Panc1 (cell line): ENCODE results near the gene TBC1D21. TPM values are rescaled to one million over a fixed set of nuclear protein-coding genes. Genes with fewer than 3 reads are reported as not detected.
A peak's percentile ranks its signal among the peaks of the same experiment; 100 is the strongest.

Experiments
- ATAC-seq: fragments of 200-7000 bp; cut with Tn5 transposase; 2 replicates; pipeline ENCODE4 v1.9.1; 2020; ENCODE audit warnings: mild to moderate bottlenecking, moderate library complexity
- BruUV-seq: library from RNA; stranded (reverse); fragments of 400-500 nt; replicated peaks from 2 replicates; lab custom pipeline; 2021; lab: Mats Ljungman, UMichigan
- CTCF ChIA-PET: fragments of 300-600 bp; sonication (Branson Sonifier 250); formaldehyde crosslinking; loops from one replicate; lab custom pipeline; 2022; ENCODE audit warnings: antibody characterized with exemption; lab: Charles Lee
- POLR2A ChIA-PET: fragments of 300-600 bp; sonication (Branson Sonifier 250); formaldehyde crosslinking; loops from one replicate; lab custom pipeline; 2022; ENCODE audit warnings: antibody characterized with exemption; lab: Charles Lee
- DNase-seq: peaks from one replicate; pipeline ENCODE4 v3.0.0-alpha.2; 2010; ENCODE audit warnings: low read depth, low spot score
- H3K27ac ChIP-seq: 2 replicates; pipeline ENCODE4 v1.5.1; 2011; ENCODE audit warnings: mild to moderate bottlenecking, low read length, inconsistent platforms
- H3K27me3 ChIP-seq: fragments of 200-500 bp; sonication (Bioruptor generic); 2 replicates; pipeline ENCODE4 v1.6.0; 2014; ENCODE audit warnings: low read length, inconsistent platforms; ENCODE audit not compliant: control insufficient read depth, insufficient read depth
- H3K36me3 ChIP-seq: fragments of 200-500 bp; sonication (Bioruptor generic); 2 replicates; pipeline ENCODE4 v1.5.1; 2014; ENCODE audit warnings: inconsistent platforms, mild to moderate bottlenecking, low read length, moderate library complexity; ENCODE audit not compliant: control insufficient read depth, insufficient read depth
- H3K4me1 ChIP-seq: 2 replicates; pipeline ENCODE4 v1.5.1; 2011; ENCODE audit warnings: inconsistent platforms, mild to moderate bottlenecking, low read length, moderate library complexity; ENCODE audit not compliant: control insufficient read depth, insufficient read depth
- H3K4me3 ChIP-seq, 2 experiments: 2 replicates each; pipeline ENCODE4 v1.5.1; 2011 to 2012; ENCODE audit warnings: low read depth in 2 of 2, low read length in 2 of 2, mild to moderate bottlenecking in 2 of 2, inconsistent platforms in 1 of 2, moderate library complexity in 1 of 2
- H3K9me3 ChIP-seq: fragments of 200-500 bp; sonication (Bioruptor generic); 2 replicates; pipeline ENCODE4 v1.5.1; 2014; ENCODE audit warnings: low read depth, mild to moderate bottlenecking, inconsistent platforms, low read length, moderate library complexity; ENCODE audit not compliant: control insufficient read depth, insufficient read depth
- POLR2AphosphoS5 ChIP-seq: IDR thresholded peaks from 2 replicates; pipeline ENCODE4 v1.6.1; 2012; ENCODE audit warnings: mild to moderate bottlenecking, low read depth, low read length, moderate library complexity
- SIN3A ChIP-seq: IDR thresholded peaks from 2 replicates; pipeline ENCODE4 v1.6.1; 2012; ENCODE audit warnings: low read depth, mild to moderate bottlenecking, low read length, moderate library complexity, borderline replicate concordance; ENCODE audit not compliant: insufficient read depth
- TCF7L2 ChIP-seq: IDR thresholded peaks from 2 replicates; pipeline ENCODE4 v1.6.1; 2011; ENCODE audit warnings: mild to moderate bottlenecking, low read depth, low read length, inconsistent platforms
- in situ Hi-C: cut with HindIII; loops from 2 replicates; pipeline ENCODE4 v1.10.0; 2016; ENCODE audit warnings: low sequenced_read_pairs, low pct_unique_long_range_greater_than_20kb
- intact Hi-C: fragments of 100-400 bp; cut with micrococcal nuclease; formaldehyde crosslinking; loops from one replicate; pipeline ENCODE4 v1.10.0; 2022; ENCODE audit not compliant: unreplicated experiment
- total RNA-seq: library from RNA; stranded (reverse); gene quantifications from one replicate; pipeline ENCODE4 v1.2.1, GENCODE V29; 2021; ENCODE audit not compliant: unreplicated experiment
- TF ChIP-seq, protein P1 (sequence below), 2 experiments: IDR thresholded peaks; 2 replicates each; pipeline ENCODE4 v1.6.1; 2011 to 2012; ENCODE audit warnings: low read depth in 2 of 2, control low read depth in 1 of 2, low read length in 1 of 2, mild to moderate bottlenecking in 1 of 2, moderate library complexity in 1 of 2; ENCODE audit not compliant: insufficient read depth in 1 of 2
- TF ChIP-seq, protein P2 (sequence below): fragments of 450-650 bp; IDR thresholded peaks from 2 replicates; pipeline ENCODE4 v1.5.1; 2017; ENCODE audit warnings: mild to moderate bottlenecking

Gene TBC1D21
- total RNA-seq, 1 experiment from 2014 or later, result not detected

DNA sequence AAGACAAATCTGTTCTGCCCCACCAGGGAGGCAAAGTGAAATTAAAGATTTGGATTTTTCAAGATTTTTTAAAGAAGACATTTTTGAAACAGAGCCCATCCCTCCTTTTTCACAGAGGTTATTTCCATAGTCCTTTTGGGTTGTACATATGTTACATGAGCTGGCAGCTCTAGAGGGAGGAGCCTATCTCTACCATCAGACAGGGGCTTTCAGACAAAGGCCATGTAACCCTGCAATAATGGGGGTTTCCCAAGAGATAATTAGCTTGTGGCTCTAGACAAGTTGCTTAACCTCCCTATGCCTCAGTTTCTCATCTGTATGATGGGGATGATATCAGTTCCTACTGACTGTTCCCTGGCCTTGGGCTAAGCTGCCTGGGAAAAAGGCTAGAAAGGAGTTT is 8.0 kb upstream of the TBC1D21 start:
- Histone ChIP-seq H3K9me3 (no peaks in the 10 kb centered on the region), H3K27ac (no peak overlapping the region), H3K4me3 (no peak overlapping the region), H3K36me3 (no peaks in the 10 kb centered on the region), H3K4me1 (no peaks in the 10 kb centered on the region), H3K27me3 (peaks cover 28% of the 10 kb centered on the region)
- ChIA-PET CTCF (no interaction called here), POLR2A (no interaction called here)
- TF ChIP-seq TCF7L2 (no peak), SIN3A (no peak), POLR2AphosphoS5 (no peak)
- TF ChIP-seq, protein P1, sequence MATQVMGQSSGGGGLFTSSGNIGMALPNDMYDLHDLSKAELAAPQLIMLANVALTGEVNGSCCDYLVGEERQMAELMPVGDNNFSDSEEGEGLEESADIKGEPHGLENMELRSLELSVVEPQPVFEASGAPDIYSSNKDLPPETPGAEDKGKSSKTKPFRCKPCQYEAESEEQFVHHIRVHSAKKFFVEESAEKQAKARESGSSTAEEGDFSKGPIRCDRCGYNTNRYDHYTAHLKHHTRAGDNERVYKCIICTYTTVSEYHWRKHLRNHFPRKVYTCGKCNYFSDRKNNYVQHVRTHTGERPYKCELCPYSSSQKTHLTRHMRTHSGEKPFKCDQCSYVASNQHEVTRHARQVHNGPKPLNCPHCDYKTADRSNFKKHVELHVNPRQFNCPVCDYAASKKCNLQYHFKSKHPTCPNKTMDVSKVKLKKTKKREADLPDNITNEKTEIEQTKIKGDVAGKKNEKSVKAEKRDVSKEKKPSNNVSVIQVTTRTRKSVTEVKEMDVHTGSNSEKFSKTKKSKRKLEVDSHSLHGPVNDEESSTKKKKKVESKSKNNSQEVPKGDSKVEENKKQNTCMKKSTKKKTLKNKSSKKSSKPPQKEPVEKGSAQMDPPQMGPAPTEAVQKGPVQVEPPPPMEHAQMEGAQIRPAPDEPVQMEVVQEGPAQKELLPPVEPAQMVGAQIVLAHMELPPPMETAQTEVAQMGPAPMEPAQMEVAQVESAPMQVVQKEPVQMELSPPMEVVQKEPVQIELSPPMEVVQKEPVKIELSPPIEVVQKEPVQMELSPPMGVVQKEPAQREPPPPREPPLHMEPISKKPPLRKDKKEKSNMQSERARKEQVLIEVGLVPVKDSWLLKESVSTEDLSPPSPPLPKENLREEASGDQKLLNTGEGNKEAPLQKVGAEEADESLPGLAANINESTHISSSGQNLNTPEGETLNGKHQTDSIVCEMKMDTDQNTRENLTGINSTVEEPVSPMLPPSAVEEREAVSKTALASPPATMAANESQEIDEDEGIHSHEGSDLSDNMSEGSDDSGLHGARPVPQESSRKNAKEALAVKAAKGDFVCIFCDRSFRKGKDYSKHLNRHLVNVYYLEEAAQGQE (IDR thresholded peaks at IDR 0.05; ENCODE audit: insufficient read depth in 1 of 2, low read depth in 2 of 2, low read length in 1 of 2), result no peak
- TF ChIP-seq, protein P2, sequence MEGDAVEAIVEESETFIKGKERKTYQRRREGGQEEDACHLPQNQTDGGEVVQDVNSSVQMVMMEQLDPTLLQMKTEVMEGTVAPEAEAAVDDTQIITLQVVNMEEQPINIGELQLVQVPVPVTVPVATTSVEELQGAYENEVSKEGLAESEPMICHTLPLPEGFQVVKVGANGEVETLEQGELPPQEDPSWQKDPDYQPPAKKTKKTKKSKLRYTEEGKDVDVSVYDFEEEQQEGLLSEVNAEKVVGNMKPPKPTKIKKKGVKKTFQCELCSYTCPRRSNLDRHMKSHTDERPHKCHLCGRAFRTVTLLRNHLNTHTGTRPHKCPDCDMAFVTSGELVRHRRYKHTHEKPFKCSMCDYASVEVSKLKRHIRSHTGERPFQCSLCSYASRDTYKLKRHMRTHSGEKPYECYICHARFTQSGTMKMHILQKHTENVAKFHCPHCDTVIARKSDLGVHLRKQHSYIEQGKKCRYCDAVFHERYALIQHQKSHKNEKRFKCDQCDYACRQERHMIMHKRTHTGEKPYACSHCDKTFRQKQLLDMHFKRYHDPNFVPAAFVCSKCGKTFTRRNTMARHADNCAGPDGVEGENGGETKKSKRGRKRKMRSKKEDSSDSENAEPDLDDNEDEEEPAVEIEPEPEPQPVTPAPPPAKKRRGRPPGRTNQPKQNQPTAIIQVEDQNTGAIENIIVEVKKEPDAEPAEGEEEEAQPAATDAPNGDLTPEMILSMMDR, result no peak
- intact Hi-C loops, result no loop called here
- no peak for DNase-seq
- in situ Hi-C loops, result no loop called here
- ATAC-seq, result no peak
- no TSS peak for BruUV-seq

DNA sequence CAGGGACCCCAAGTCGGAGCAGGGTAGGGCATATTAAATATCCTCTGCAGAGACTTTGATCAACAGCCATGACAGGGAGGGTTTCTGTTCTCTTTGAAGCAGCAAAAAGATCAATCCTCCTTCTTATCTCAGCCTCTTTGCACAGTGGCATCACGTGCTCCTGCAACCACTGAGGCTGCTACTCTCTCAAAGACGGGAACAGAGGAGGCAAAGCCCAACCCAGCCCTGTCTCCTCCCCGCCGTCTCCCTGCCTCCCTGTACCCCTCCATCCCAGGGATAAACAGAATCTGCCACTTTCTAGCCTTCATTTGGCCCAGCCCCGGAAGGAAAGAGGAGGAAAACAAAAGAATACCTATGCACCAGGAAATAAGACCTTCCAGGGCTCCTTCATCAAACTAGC is 7.5 kb upstream of the TBC1D21 start:
- no TSS peak for BruUV-seq
- POLR2A ChIA-PET, result no interaction called here
- CTCF ChIA-PET, result no interaction called here
- TF ChIP-seq, protein P1 (IDR thresholded peaks at IDR 0.05; ENCODE audit: insufficient read depth in 1 of 2, low read depth in 2 of 2, low read length in 1 of 2), result no peak
- TF ChIP-seq TCF7L2 (0 out of 2 replicates have a peak, but pooled peaks have one; percentile 11), POLR2AphosphoS5 (no peak), SIN3A (no peak)
- TF ChIP-seq, protein P2, result no peak
- DNase-seq, result no peak
- Histone ChIP-seq H3K9me3 (no peaks in the 10 kb centered on the region), H3K4me3 (no peak overlapping the region), H3K4me1 (no peaks in the 10 kb centered on the region), H3K36me3 (no peaks in the 10 kb centered on the region), H3K27ac (no peak overlapping the region), H3K27me3 (peaks cover 33% of the 10 kb centered on the region)
- intact Hi-C loops (no loop called here), in situ Hi-C loops (no loop called here)
- ATAC-seq, result no peak
